DOHH2 (cell line): ENCODE measurements around the gene RRAGC.

Experiments used
- H3F3A ChIP-seq: fragments of 200-600 bp; sonication (generic), shearing (Covaris generic); 2 replicates; pipeline ENCODE4 v1.6.0; 2016; ENCODE audit warnings: antibody characterized with exemption, mild to moderate bottlenecking; ENCODE audit not compliant: control insufficient read depth, insufficient read depth
- H3K27ac ChIP-seq: fragments of 200-600 bp; sonication (generic); 2 replicates; pipeline ENCODE4 v1.5.1; 2014; ENCODE audit warnings: low read depth, mild to moderate bottlenecking, low read length, moderate library complexity
- H3K27me3 ChIP-seq: fragments of 200-600 bp; sonication (generic); 2 replicates; pipeline ENCODE4 v1.6.1; 2014; ENCODE audit warnings: mild to moderate bottlenecking, low read length, mixed read lengths; ENCODE audit not compliant: control insufficient read depth
- H3K36me3 ChIP-seq: fragments of 200-600 bp; sonication (generic); 2 replicates; pipeline ENCODE4 v1.6.1; 2014; ENCODE audit warnings: mild to moderate bottlenecking, low read length, moderate library complexity, mixed read lengths; ENCODE audit not compliant: control insufficient read depth
- H3K4me1 ChIP-seq: fragments of 200-600 bp; sonication (generic); 2 replicates; pipeline ENCODE4 v1.6.1; 2014; ENCODE audit warnings: mild to moderate bottlenecking, low read length, mixed read lengths; ENCODE audit not compliant: control insufficient read depth
- H3K4me2 ChIP-seq: fragments of 200-600 bp; sonication (generic); 2 replicates; pipeline ENCODE4 v1.6.0; 2014; ENCODE audit warnings: mild to moderate bottlenecking, low read length, moderate library complexity
- H3K4me3 ChIP-seq: fragments of 200-600 bp; sonication (generic); 2 replicates; pipeline ENCODE4 v1.5.1; 2014; ENCODE audit warnings: mild to moderate bottlenecking, low read length, mixed read lengths
- H3K79me2 ChIP-seq: fragments of 200-600 bp; sonication (generic); 2 replicates; pipeline ENCODE4 v1.6.1; 2014; ENCODE audit warnings: mild to moderate bottlenecking, low read length, mixed read lengths; ENCODE audit not compliant: control insufficient read depth
- H3K9me2 ChIP-seq: fragments of 200-600 bp; sonication (generic); replicated peaks from 2 replicates; pipeline ENCODE4 v1.6.1; 2014; ENCODE audit warnings: mild to moderate bottlenecking, low read length, mixed read lengths; ENCODE audit not compliant: control insufficient read depth
- H3K9me3 ChIP-seq: fragments of 200-600 bp; sonication (generic); 2 replicates; pipeline ENCODE4 v1.6.1; 2014; ENCODE audit warnings: antibody characterized with exemption, low read length, mixed read lengths; ENCODE audit not compliant: control insufficient read depth, insufficient read depth
- H4K20me1 ChIP-seq: fragments of 200-600 bp; sonication (generic); 2 replicates; pipeline ENCODE4 v1.6.0; 2014; ENCODE audit warnings: low read depth, mild to moderate bottlenecking, antibody characterized with exemption, low read length, moderate library complexity; ENCODE audit not compliant: control insufficient read depth, insufficient read depth
- CTCF ChIP-seq: fragments of 200-600 bp; sonication (generic); IDR thresholded peaks from one replicate; pipeline ENCODE4 v1.5.1; 2014; ENCODE audit warnings: antibody characterized with exemption, mild to moderate bottlenecking, low read depth, low read length; ENCODE audit not compliant: poor library complexity, severe bottlenecking
- EZH2phosphoT487 ChIP-seq: fragments of 200-600 bp; sonication (generic); IDR thresholded peaks from 2 replicates; pipeline ENCODE4 v1.6.1; 2017; ENCODE audit warnings: borderline replicate concordance, mild to moderate bottlenecking, antibody characterized with exemption, low read length, moderate library complexity, mixed read lengths

Gene RRAGC

GRCh38 chr1:38803647-38804046 lies 55.9 kb downstream of the RRAGC start:
- no peaks in the 10 kb centered on the region for H3K79me2 ChIP-seq
- no peaks in the 10 kb centered on the region for H4K20me1 ChIP-seq
- H3K4me1 ChIP-seq = no peaks in the 10 kb centered on the region
- H3K27me3 ChIP-seq = no peaks in the 10 kb centered on the region; the same call in 1 of the 2 replicates
- H3K27ac ChIP-seq = no peak overlapping the region
- no peaks in the 10 kb centered on the region for H3K36me3 ChIP-seq
- H3K9me3 ChIP-seq = no peaks in the 10 kb centered on the region
- TF ChIP-seq CTCF = no peak
- TF ChIP-seq EZH2phosphoT487 = no peak
- no peak overlapping the region for H3K4me3 ChIP-seq
- no peak overlapping the region for H3K4me2 ChIP-seq
- H3F3A ChIP-seq = no peaks in the 10 kb centered on the region
- no peaks in the 10 kb centered on the region for H3K9me2 ChIP-seq

GRCh38 chr1:38800720-38801671 lies 58.6 kb downstream of the RRAGC start:
- H3K27ac ChIP-seq = no peak overlapping the region
- H3K79me2 ChIP-seq = no peaks in the 10 kb centered on the region
- no peaks in the 10 kb centered on the region for H3K4me1 ChIP-seq
- no peak overlapping the region for H3K4me2 ChIP-seq
- H3K9me2 ChIP-seq = no peaks in the 10 kb centered on the region
- no peak for TF ChIP-seq EZH2phosphoT487
- no peak for TF ChIP-seq CTCF
- no peaks in the 10 kb centered on the region for H3F3A ChIP-seq
- H3K27me3 ChIP-seq = no peaks in the 10 kb centered on the region; the same call in 1 of the 2 replicates
- H3K4me3 ChIP-seq = no peak overlapping the region
- H4K20me1 ChIP-seq = no peaks in the 10 kb centered on the region
- no peaks in the 10 kb centered on the region for H3K36me3 ChIP-seq
- no peaks in the 10 kb centered on the region for H3K9me3 ChIP-seq

GRCh38 chr1:38793299-38793698 lies 66.3 kb downstream of the RRAGC start:
- peaks cover 6% of the 10 kb centered on the region for H3K9me3 ChIP-seq

More at GRCh38 chr1:38793299-38793698, 66.3 kb downstream of the RRAGC start:
- H3K4me1 ChIP-seq = no peaks in the 10 kb centered on the region
- no peaks in the 10 kb centered on the region for H4K20me1 ChIP-seq
- no peaks in the 10 kb centered on the region for H3K9me2 ChIP-seq
- no peaks in the 10 kb centered on the region for H3K79me2 ChIP-seq
- peaks cover 12% of the 10 kb centered on the region; the same call in 1 of the 2 replicates for H3K27me3 ChIP-seq
- H3K4me3 ChIP-seq = no peak overlapping the region
- TF ChIP-seq CTCF (no peak), EZH2phosphoT487 (no peak)
- H3K27ac ChIP-seq = no peak overlapping the region
- no peak overlapping the region for H3K4me2 ChIP-seq
- no peaks in the 10 kb centered on the region for H3F3A ChIP-seq
- no peaks in the 10 kb centered on the region for H3K36me3 ChIP-seq
